AG04450 (cell line): ENCODE data around the gene MVB12A. TPM values are rescaled to one million over a fixed set of nuclear protein-coding genes. Genes with fewer than 3 reads are reported as not detected.

Source experiments
- CTCF ChIA-PET: fragments of 300-600, 350-600 bp; formaldehyde crosslinking; extraction: SDS; loops from one replicate; lab custom pipeline; 2022; ENCODE audit warnings: antibody characterized with exemption, inconsistent platforms; lab: Charles Lee
- POLR2A ChIA-PET: fragments of 350-600 bp; formaldehyde crosslinking; extraction: SDS; loops from one replicate; lab custom pipeline; 2021; ENCODE audit warnings: antibody characterized with exemption, inconsistent platforms; lab: Yijun Ruan, JAX
- DNase-seq: peaks from one replicate; pipeline ENCODE4 v3.0.0-alpha.2; 2011; ENCODE audit warnings: low read depth, low spot score
- H3K27ac ChIP-seq: one replicate; pipeline ENCODE4 v1.5.1; 2012; ENCODE audit warnings: low read depth, low read length, control low read depth
- H3K27me3 ChIP-seq: one replicate; pipeline ENCODE4 v1.6.0; 2012; ENCODE audit warnings: low read length; ENCODE audit not compliant: control insufficient read depth, insufficient read depth
- H3K4me3 ChIP-seq: 2 replicates; pipeline ENCODE4 v1.5.1; 2011; ENCODE audit warnings: mild to moderate bottlenecking, low read depth, low read length, control low read depth
- H3K9me3 ChIP-seq: 2 replicates; pipeline ENCODE4 v1.5.1; 2012; ENCODE audit warnings: low read length; ENCODE audit not compliant: control insufficient read depth, insufficient read depth
- CTCF ChIP-seq: IDR thresholded peaks from 2 replicates; pipeline ENCODE4 v1.5.1; 2011; ENCODE audit warnings: low read depth, low read length, control low read depth, inconsistent platforms
- polyA plus RNA-seq: library from polyadenylated mRNA; depleted of rRNA; stranded (reverse); fragments of >200 nt; gene quantifications from 2 replicates; pipeline ENCODE4 v1.2.3, GENCODE V29; 2011

Gene MVB12A
- polyA plus RNA-seq, 1 experiment: 22.5 TPM

- ChIA-PET CTCF (interaction anchor here (1.1 kb wide), 1 partner anchor 35 kb away, joined by 3 read pairs; no protein-coding TSS in a partner anchor), POLR2A (interaction anchor here (1.0 kb wide), 1 partner anchor 14 kb away, joined by 4 read pairs; no protein-coding TSS in a partner anchor)
- DNase-seq: no peak
- Histone ChIP-seq H3K27ac (no peak overlapping the region), H3K27me3 (peaks cover 7% of the 10 kb centered on the region), H3K4me3 (no peak overlapping the region), H3K9me3 (peaks cover 3% of the 10 kb centered on the region; the same call in 1 of the 2 replicates)
- no peak for TF ChIP-seq CTCF
Measured at GRCh38 chr19:17380426-17381138, 39.3 kb upstream of the MVB12A start.

- CTCF ChIA-PET: interaction anchor here (0.5 to 7.4 kb wide), 17 partner anchors 13 to 1224 kb away, joined by 3 to 87 read pairs (median 5); no protein-coding TSS in a partner anchor
- H3K9me3 ChIP-seq: peaks cover 5% of the 10 kb centered on the region; the same call in 1 of the 2 replicates
- POLR2A ChIA-PET: no interaction called here
- H3K27ac ChIP-seq: no peak overlapping the region
- peaks cover 4% of the 10 kb centered on the region for H3K27me3 ChIP-seq
- no peak for DNase-seq
- peak; percentile 96 for TF ChIP-seq CTCF
- no peak overlapping the region for H3K4me3 ChIP-seq
Measured at GRCh38 chr19:17385878-17386611, 33.8 kb upstream of the MVB12A start.

GRCh38 chr19:17389288-17389687, 30.6 kb upstream of the MVB12A start:
- ChIA-PET POLR2A (no interaction called here), CTCF (interaction anchor here (0.6 to 7.4 kb wide), 10 partner anchors 9 to 96 kb away, joined by 3 to 87 read pairs (median 3); partner anchors contain the start of genes MRPL34 and MVB12A)
- Histone ChIP-seq H3K4me3 (no peak overlapping the region), H3K27ac (no peak overlapping the region), H3K27me3 (peaks cover 10% of the 10 kb centered on the region), H3K9me3 (peaks cover 5% of the 10 kb centered on the region; the same call in 1 of the 2 replicates)
- DNase-seq: no peak
- no peak for TF ChIP-seq CTCF

- peaks cover 5% of the 10 kb centered on the region; the same call in 1 of the 2 replicates for H3K9me3 ChIP-seq
- peaks cover 12% of the 10 kb centered on the region for H3K27me3 ChIP-seq
- no peak for TF ChIP-seq CTCF
- POLR2A ChIA-PET: no interaction called here
- peak overlapping the region; percentile 67 for H3K4me3 ChIP-seq
- CTCF ChIA-PET: interaction anchor here (0.5 to 7.4 kb wide), 12 partner anchors 8 to 377 kb away, joined by 3 to 87 read pairs (median 3); partner anchors contain the start of genes BST2, MRPL34 and MVB12A
- DNase-seq: no peak
- no peak overlapping the region for H3K27ac ChIP-seq
Measured at GRCh38 chr19:17389957-17390664, 29.7 kb upstream of the MVB12A start.
